ENCODE measurements around the gene ABCC9. TPM values are rescaled to one million over a fixed set of nuclear protein-coding genes. Genes with fewer than 3 reads are reported as not detected.
"Not testable (repeated sequence)": the region's sequence is repeated elsewhere in the genome, so short reads cannot be mapped to it uniquely, and the experiment has no call there.

The ABCC9 gene
- total RNA-seq, 1 donor = 20.0 TPM

DNA sequence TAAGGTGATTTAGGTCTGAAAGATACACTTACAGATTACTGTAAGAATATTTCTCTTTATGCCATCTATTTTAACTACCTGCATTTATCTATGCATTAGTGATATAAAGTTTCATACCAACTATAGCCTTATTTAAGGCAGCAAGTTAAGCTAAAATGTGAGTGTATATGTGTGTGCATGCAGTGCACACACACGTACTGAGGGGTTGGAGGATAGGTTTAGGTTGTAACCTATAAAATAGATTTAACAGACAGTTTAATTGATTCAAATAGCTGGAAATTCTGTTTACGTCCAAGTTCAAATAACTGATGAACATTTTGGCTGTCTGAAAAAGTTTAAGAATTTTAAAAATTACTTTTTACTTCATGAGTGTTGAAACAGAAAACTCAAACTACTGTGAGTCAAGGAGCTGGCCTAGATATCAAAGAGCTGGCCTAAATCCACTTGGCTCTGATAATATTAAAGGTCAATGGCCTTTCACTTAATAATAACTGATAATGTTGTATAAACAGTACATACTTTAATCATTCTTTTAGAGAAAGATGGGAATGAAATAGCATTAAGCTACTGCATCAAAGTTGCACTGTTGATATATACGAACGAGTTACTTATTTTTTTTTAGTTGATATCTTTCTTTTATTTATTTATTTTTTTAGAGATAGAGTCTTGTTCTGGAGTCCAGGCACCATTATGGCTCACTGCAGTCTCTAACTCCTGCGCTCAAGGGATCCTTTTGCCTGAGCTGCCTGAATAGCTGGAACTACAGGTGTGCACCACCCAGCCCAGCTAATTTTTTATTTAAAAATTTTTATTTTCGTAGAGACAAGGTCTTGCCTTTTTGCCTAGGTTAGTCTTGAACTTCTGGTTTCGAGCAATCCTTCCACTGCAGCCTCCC is 152.9 kb downstream of the ABCC9 start:
- no peak overlapping the region for H3K4me3 ChIP-seq (ENCODE audit: low read depth, low read length)
- DNase-seq (ENCODE audit: low read depth) = peak; percentile 73
- TF ChIP-seq, protein P1, sequence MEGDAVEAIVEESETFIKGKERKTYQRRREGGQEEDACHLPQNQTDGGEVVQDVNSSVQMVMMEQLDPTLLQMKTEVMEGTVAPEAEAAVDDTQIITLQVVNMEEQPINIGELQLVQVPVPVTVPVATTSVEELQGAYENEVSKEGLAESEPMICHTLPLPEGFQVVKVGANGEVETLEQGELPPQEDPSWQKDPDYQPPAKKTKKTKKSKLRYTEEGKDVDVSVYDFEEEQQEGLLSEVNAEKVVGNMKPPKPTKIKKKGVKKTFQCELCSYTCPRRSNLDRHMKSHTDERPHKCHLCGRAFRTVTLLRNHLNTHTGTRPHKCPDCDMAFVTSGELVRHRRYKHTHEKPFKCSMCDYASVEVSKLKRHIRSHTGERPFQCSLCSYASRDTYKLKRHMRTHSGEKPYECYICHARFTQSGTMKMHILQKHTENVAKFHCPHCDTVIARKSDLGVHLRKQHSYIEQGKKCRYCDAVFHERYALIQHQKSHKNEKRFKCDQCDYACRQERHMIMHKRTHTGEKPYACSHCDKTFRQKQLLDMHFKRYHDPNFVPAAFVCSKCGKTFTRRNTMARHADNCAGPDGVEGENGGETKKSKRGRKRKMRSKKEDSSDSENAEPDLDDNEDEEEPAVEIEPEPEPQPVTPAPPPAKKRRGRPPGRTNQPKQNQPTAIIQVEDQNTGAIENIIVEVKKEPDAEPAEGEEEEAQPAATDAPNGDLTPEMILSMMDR (IDR thresholded peaks at IDR 0.05; ENCODE audit: insufficient read depth, low read length) = no peak

DNA sequence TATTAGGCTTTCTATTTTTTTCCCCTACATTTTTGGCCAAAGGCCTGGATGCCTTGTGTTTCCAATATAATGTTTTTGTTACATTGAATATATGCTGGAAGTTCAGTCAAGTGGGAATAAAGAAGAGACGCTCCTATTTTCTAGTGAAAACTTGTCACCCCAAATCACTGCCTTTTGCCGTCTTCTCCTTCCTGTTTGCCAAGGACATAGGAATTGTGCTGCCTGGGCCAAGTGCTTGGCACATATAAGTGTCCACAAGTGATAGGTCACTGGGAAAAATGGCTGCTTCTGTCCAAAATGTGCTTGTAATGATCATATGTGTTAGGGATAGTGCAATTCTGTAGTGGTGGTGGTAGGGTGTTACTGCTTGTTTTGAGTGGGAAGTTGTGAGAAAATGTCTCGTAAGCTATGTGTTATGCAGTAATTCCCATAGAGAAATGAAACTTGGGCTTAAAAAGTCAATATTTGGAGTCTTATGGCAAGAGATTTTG is 155.1 kb downstream of the ABCC9 start:
- DNase-seq (ENCODE audit: low read depth) = no peak
- H3K4me3 ChIP-seq (ENCODE audit: low read depth, low read length) = no peak overlapping the region
- TF ChIP-seq, protein P1 (IDR thresholded peaks at IDR 0.05; ENCODE audit: insufficient read depth, low read length) = no peak

GRCh38 chr12:21782723-21783122 is 158.5 kb downstream of the ABCC9 start:
- not testable (repeated sequence) for H3K4me3 ChIP-seq (ENCODE audit: low read depth, low read length); DNase-seq (ENCODE audit: low read depth)

DNA sequence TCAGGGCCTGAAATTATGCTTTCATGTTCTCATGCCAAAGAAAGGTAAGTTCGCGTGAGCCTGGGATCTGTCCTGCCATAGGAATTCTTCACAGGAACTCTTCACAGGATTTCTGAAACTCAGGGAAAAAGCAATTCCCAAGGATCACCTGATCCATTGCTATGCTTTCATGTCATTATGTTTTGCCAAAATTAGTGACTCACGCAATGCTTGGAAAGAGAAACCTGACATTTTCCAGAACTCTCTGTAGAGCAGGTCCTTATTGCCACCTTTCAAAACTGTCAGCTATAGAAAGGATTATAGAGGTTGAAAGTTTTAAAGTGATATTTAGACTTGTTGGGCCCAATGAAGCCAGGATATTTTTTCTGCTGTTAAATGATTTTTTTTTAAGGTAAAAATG is 160.4 kb downstream of the ABCC9 start:
- peak; percentile 62 for DNase-seq (ENCODE audit: low read depth)
- TF ChIP-seq, protein P1 (IDR thresholded peaks at IDR 0.05; ENCODE audit: insufficient read depth, low read length) = no peak

GRCh38 chr12:21776175-21776574 is 165.1 kb downstream of the ABCC9 start:
- DNase-seq (ENCODE audit: low read depth) = no peak
- H3K4me3 ChIP-seq (ENCODE audit: low read depth, low read length) = no peak overlapping the region
- TF ChIP-seq, protein P1 (IDR thresholded peaks at IDR 0.05; ENCODE audit: insufficient read depth, low read length) = no peak

More for the DNA sequence above, 160.4 kb downstream of the ABCC9 start:
- no peak overlapping the region for H3K4me3 ChIP-seq (ENCODE audit: low read depth, low read length)

- no peak for DNase-seq (ENCODE audit: low read depth)
- H3K4me3 ChIP-seq (ENCODE audit: low read depth, low read length) = peak overlapping the region; percentile 73
- TF ChIP-seq, protein P1 (IDR thresholded peaks at IDR 0.05; ENCODE audit: insufficient read depth, low read length) = no peak
Observed at GRCh38 chr12:21775133-21775820, 165.9 kb downstream of the ABCC9 start.
